NK-92 (cell line): ENCODE data around the gene SLC25A45.

Source experiments
- DNase-seq: peaks from one replicate; lab custom pipeline; 2025; ENCODE audit not compliant: unreplicated experiment; lab: John Stamatoyannopoulos, UW

The SLC25A45 gene

DNA sequence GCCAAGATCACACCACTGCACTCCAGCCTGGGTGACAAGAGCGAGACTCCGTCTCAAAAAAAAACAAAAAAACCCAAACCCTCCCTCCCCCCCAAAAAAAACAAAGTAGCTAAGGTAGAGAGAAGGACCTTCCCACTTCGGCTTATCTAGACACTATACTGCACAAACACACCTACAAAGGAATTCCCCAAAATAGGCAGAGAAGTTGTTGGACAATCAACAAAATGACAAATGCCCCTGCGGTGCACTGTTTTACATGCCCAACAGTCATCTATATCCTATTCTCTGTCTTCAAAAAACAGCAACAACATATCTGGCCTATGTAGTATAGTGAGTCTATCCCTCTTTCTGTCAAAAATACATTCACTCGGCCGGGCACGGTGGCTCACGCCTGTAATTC is 55.4 kb downstream of the SLC25A45 start:
- DNase-seq = no peak

DNA sequence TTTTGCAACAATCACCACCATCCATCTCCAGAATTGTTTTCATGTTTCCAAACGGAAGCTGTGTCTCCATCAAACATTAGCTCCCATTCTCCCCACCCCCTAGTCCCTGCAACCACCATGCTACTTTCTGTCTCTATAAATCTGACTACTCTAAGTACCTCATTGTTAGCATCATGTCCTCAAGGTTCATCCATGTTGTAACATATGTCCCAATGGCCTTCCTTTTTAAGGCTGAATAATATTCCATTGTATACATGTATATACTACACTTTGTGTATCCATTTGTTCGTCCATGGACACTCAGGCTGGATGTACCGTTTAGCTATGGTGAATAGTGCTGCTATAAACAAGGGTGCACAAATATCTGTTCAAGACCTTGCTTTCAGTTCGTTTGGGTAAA is 57.0 kb downstream of the SLC25A45 start:
- DNase-seq = no peak
